Retinal pigment epithelial cell (primary cell): ENCODE measurements around the gene CBFB.

Experiments
- DNase-seq: peaks from one replicate; pipeline ENCODE4 v3.0.0-alpha.2; 2010; ENCODE audit warnings: low read depth
- H3K4me3 ChIP-seq: 2 replicates; pipeline ENCODE4 v1.5.1; 2011; ENCODE audit warnings: mild to moderate bottlenecking, low read length, control low read depth, moderate library complexity
- TF ChIP-seq, protein P1 (sequence below): conservative IDR thresholded peaks from 2 replicates; pipeline ENCODE4 v1.5.1; 2011; ENCODE audit warnings: low read depth, low read length, control low read depth, inconsistent platforms

CBFB gene

DNA sequence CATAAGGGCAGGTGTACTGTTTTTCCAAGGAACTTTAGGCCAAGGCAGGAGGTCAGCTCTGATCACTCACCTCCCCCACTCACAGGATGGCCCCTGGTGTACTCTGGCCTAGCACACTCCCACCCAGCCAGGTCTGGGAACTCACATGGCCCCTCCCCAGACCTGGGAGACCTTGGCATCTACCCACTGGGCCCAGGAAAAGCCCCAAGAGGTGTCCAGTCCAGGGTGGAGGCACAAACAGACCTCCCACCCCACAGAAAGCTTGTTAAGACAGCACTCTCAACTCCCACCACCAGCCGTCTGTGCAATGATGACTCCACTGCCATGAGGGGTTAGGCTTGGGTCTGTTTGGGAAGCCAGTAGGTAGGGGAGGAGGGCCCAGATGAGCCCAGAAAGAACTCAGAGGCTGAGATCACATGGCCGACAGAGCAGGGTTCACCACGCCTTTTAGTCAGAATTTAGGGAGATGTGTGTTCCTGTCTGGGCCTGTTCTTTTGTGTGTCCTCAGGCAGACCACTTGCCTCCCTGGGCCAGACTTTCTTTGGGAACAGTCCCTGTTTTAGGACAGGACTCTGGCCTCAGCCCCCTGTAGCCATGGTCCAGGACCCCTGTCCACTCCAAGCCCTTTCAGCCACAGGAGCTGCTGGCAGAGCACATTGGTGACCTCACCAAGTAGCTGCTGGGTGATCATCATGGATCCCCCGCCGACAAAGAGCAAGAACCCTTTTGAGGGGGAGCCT lies 12.1 kb upstream of the CBFB start:
- DNase-seq, result no peak
- no peak overlapping the region for H3K4me3 ChIP-seq
- TF ChIP-seq, protein P1, sequence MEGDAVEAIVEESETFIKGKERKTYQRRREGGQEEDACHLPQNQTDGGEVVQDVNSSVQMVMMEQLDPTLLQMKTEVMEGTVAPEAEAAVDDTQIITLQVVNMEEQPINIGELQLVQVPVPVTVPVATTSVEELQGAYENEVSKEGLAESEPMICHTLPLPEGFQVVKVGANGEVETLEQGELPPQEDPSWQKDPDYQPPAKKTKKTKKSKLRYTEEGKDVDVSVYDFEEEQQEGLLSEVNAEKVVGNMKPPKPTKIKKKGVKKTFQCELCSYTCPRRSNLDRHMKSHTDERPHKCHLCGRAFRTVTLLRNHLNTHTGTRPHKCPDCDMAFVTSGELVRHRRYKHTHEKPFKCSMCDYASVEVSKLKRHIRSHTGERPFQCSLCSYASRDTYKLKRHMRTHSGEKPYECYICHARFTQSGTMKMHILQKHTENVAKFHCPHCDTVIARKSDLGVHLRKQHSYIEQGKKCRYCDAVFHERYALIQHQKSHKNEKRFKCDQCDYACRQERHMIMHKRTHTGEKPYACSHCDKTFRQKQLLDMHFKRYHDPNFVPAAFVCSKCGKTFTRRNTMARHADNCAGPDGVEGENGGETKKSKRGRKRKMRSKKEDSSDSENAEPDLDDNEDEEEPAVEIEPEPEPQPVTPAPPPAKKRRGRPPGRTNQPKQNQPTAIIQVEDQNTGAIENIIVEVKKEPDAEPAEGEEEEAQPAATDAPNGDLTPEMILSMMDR, result no peak

DNA sequence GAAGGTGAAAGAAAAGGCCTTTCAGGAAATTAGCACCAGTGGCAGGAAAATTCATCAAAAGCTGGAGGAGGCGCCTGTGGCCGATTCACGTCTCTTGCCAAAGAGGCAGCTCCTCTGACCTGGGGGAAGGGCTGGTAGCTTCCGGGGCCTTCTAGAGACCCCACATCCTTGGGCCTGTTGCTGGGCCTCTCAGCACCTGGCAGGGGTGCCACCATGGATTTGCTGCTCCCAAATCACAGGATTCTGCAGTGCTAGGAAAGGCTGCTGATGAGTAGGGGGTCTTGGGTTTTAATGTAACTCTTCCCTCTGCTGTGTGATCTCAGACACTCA lies 11.6 kb upstream of the CBFB start:
- TF ChIP-seq, protein P1, result no peak
- DNase-seq, result no peak
- no peak overlapping the region for H3K4me3 ChIP-seq

DNA sequence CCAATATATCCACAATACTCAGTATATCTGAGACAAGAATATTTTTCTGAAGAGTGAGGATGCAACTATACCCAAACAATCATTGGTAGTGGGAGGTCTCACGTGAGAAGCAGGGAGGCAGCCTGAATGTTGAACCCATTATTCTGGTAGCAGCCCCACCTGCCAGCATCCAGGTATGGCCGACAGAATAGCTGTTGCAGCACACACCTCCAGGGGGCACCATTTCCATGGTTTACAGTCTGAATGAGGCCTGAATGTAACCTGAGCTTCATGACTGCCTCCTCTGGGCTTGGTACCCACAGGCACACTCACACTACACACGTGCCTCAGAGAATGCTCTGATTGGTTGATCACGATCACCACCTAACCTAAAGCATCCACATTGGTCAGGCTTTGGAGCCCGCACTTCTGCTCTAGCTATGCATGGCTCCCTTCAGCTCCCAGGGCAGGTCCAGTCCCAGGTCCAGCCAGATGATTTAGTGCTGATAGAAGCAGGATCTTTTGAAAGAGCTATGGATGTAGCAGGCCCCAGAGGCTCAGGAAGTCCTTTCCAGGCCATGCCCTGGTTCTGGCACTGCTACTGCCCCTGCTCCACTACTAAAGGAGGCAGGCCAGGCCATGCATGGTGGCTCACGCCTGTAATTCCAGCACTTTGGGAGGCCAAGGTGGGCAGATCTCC lies 11.0 kb upstream of the CBFB start:
- TF ChIP-seq, protein P1, result peak; percentile 80
- no peak overlapping the region for H3K4me3 ChIP-seq
- peak; percentile 69 for DNase-seq

DNA sequence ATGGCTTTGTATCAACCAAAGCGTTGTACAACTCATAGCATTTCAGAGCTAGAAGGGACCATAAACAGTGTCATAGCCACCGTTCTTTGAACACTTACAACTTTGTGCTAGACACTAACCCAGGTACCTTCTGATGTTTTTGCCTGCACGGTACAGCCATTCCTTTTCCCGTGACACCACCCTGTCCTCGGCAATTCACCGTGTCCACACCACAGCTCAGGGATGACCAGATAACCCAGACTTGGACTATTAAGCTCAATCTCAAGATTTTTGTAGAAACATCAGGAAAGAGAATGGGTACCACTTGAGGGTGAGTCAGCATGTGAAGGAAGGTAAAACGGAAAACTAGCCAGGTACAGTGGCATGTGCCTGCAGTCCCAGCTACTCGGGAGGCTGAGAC lies 9.8 kb upstream of the CBFB start:
- TF ChIP-seq, protein P1, result no peak
- DNase-seq, result no peak
- H3K4me3 ChIP-seq, result no peak overlapping the region

DNA sequence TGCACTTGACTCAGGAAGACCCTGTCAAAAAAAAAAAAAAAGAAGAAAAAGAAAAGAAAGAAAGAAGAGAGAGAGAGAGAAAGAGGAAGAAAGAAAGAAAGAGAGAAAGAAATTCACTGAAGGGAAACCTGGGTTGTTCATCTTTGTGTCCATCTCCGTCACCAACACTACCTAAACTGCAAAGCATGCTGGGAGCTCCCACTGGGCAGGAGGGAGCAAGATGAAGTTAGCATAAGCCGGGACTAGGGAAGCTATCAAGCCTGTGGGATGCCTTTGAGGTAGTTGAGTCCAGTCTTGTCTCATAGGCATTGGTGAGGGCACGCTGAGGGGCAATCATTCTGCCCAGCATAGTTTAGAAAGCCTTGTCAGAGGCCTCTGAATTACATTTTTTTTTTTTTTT lies 7.6 kb upstream of the CBFB start:
- TF ChIP-seq, protein P1, result no peak
- DNase-seq, result no peak
- H3K4me3 ChIP-seq, result no peak overlapping the region

DNA sequence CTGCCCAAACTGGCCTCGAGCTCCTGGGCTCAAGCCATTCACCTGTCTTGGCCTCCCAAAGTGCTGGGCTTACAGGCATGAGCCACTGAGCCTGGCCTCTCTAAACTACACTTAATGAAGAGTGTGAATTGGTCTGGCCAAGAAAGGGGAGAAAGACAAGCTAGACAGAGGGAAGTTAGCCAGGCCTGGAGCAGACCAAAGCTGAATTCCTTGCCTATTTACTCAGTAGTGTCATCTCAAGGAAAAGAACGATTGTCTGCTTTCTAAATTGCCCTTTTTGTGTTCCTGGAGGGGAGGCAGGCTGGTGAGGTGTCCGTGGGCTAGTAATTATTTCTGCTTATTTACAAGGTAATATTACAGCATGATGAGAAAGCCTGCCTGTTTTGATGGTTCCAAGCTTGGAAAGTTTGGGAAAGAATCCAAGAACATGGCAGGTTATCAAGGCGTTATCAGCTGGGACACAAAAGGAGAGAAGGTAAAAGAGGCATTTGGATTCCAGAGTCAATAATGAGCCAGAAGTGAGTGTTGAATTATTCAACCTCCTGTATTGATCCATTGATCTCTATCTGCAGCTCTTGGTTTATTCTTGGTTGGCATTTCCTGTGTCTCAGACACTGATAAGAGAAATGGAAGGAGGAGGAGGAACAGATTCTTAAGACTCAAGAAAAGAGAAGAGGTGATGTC lies 6.3 kb upstream of the CBFB start:
- no peak overlapping the region for H3K4me3 ChIP-seq
- TF ChIP-seq, protein P1, result no peak
- DNase-seq, result no peak
